Right ventricle myocardium inferior (tissue), 1 donor: ENCODE results near the gene GREB1L. TPM values are rescaled to one million over a fixed set of nuclear protein-coding genes. Genes with fewer than 3 reads are reported as not detected.
"Not testable (repeated sequence)": the region's sequence is repeated elsewhere in the genome, so short reads cannot be mapped to it uniquely, and the experiment has no call there.

Source experiments
- ATAC-seq: fragments of 200-7000 bp; cut with Tn5 transposase; one replicate; pipeline ENCODE4 v1.9.1; 2020; ENCODE audit warnings: mild to moderate bottlenecking, moderate library complexity
- DNase-seq: peaks from one replicate; pipeline ENCODE4 v3.0.0; 2021; ENCODE audit errors: missing footprints
- intact Hi-C: fragments of 100-400 bp; cut with DNase I; formaldehyde crosslinking; loops from one replicate; pipeline ENCODE4 v1.11.0; 2022
- total RNA-seq: library from RNA; stranded (reverse); fragmentation: NEBNext Ultra II Directional; extraction: Animal tissue kit (Norgen Biotek cat#: 25700); gene quantifications from one replicate; pipeline ENCODE4 v1.2.1, GENCODE V29; 2021
- donor health status: DM: no; HTN: yes; CAD: no; lungs with severe emphysema.

GREB1L gene
- total RNA-seq, 1 donor from 2014 or later: 6.4 TPM

- DNase-seq (no peak), ATAC-seq (no peak)
- intact Hi-C loops: no loop called here
Measured at GRCh38 chr18:21336846-21337245, 94.8 kb downstream of the GREB1L start.

- intact Hi-C loops: no loop called here
- ATAC-seq (no peak), DNase-seq (no peak)
Measured at GRCh38 chr18:21341141-21341540, 99.1 kb downstream of the GREB1L start.

GRCh38 chr18:21342372-21342771, 100.3 kb downstream of the GREB1L start:
- DNase-seq (no peak), ATAC-seq (no peak)
- intact Hi-C loops: no loop called here

GRCh38 chr18:21344860-21345259, 102.8 kb downstream of the GREB1L start:
- DNase-seq (no peak), ATAC-seq (peak; percentile 20)
- intact Hi-C loops: no loop called here

- intact Hi-C loops: no loop called here
- ATAC-seq (no peak), DNase-seq (no peak)
Measured at GRCh38 chr18:21345840-21346239, 103.8 kb downstream of the GREB1L start.

- intact Hi-C loops: no loop called here
- ATAC-seq (no peak), DNase-seq (no peak)
Measured at GRCh38 chr18:21359746-21360145, 117.7 kb downstream of the GREB1L start.

GRCh38 chr18:21361307-21361880, 119.4 kb downstream of the GREB1L start:
- DNase-seq (no peak), ATAC-seq (peak; percentile 26)
- intact Hi-C loops: no loop called here

GRCh38 chr18:21362831-21363230, 120.8 kb downstream of the GREB1L start:
- ATAC-seq: no peak
- intact Hi-C loops: no loop called here
- DNase-seq: no peak

- ATAC-seq: no peak
- DNase-seq: no peak
- intact Hi-C loops: no loop called here
Measured at GRCh38 chr18:21363348-21363747, 121.3 kb downstream of the GREB1L start.

GRCh38 chr18:21364471-21364870, 122.4 kb downstream of the GREB1L start:
- intact Hi-C loops: no loop called here
- no peak for DNase-seq
- no peak for ATAC-seq

- no peak for ATAC-seq
- no peak for DNase-seq
- intact Hi-C loops: no loop called here
Measured at GRCh38 chr18:21366896-21367295, 124.9 kb downstream of the GREB1L start.

GRCh38 chr18:21369146-21369545, 127.1 kb downstream of the GREB1L start:
- intact Hi-C loops: no loop called here
- ATAC-seq (no peak), DNase-seq (no peak)

GRCh38 chr18:21369597-21369996, 127.6 kb downstream of the GREB1L start:
- DNase-seq, intact Hi-C loops, ATAC-seq: not testable (repeated sequence)

- ATAC-seq (no peak), DNase-seq (no peak)
- intact Hi-C loops: loop anchor here (10.0 kb wide), 1 partner anchor 58 kb away; no protein-coding TSS in a partner anchor
Measured at GRCh38 chr18:21383031-21383430, 141.0 kb downstream of the GREB1L start.

- ATAC-seq (no peak), DNase-seq (no peak)
- intact Hi-C loops: loop anchor here (10.0 kb wide), 1 partner anchor 62 kb away; no protein-coding TSS in a partner anchor
Measured at GRCh38 chr18:21386523-21387240, 144.7 kb downstream of the GREB1L start.

- intact Hi-C loops: loop anchor here (10.0 kb wide), 1 partner anchor 63 kb away; no protein-coding TSS in a partner anchor
- DNase-seq (no peak), ATAC-seq (no peak)
Measured at GRCh38 chr18:21387886-21388285, 145.9 kb downstream of the GREB1L start.

- DNase-seq (no peak), ATAC-seq (no peak)
- intact Hi-C loops: loop anchor here (10.0 kb wide), 1 partner anchor 64 kb away; no protein-coding TSS in a partner anchor
Measured at GRCh38 chr18:21389283-21389682, 147.3 kb downstream of the GREB1L start.

- ATAC-seq (no peak), DNase-seq (no peak)
- intact Hi-C loops: loop anchor here (10.0 kb wide), 1 partner anchor 65 kb away; no protein-coding TSS in a partner anchor
Measured at GRCh38 chr18:21389903-21390302, 147.9 kb downstream of the GREB1L start.

GRCh38 chr18:21391074-21391673, 149.1 kb downstream of the GREB1L start:
- no peak for ATAC-seq
- DNase-seq: no peak
- intact Hi-C loops: no loop called here

- no peak for DNase-seq
- ATAC-seq: peak; percentile 95
- intact Hi-C loops: no loop called here
Measured at GRCh38 chr18:21393986-21394385, 152.0 kb downstream of the GREB1L start.
